ENCODE measurements around the gene GRIP1.

The GRIP1 gene

GRCh38 chr12:66426696-66427095, 252.2 kb downstream of the GRIP1 start:
- no peak for DNase-seq
- no peaks in the 10 kb centered on the region for H3K36me3 ChIP-seq (replicated peaks)
- no peaks in the 10 kb centered on the region for H3K27me3 ChIP-seq (replicated peaks)
- H3K27ac ChIP-seq, result no peak overlapping the region
- in situ Hi-C loops (cut with HindIII; ENCODE audit: low pct_ligation_motif_present, low sequenced_read_pairs), result no loop called here
- no peak overlapping the region for H3K4me3 ChIP-seq (ENCODE audit: low read depth, low read length)
- no peak for TF ChIP-seq CTCF (IDR thresholded peaks at IDR 0.05; ENCODE audit: low read depth, low read length, missing control alignments)

GRCh38 chr12:66423266-66423665, 255.6 kb downstream of the GRIP1 start:
- peak; percentile 1 for DNase-seq
- in situ Hi-C loops (cut with HindIII; ENCODE audit: low pct_ligation_motif_present, low sequenced_read_pairs), result no loop called here
- Histone ChIP-seq H3K27me3 (replicated peaks) (no peaks in the 10 kb centered on the region), H3K36me3 (replicated peaks) (no peaks in the 10 kb centered on the region), H3K27ac (no peak overlapping the region), H3K4me3 (ENCODE audit: low read depth, low read length) (no peak overlapping the region)
- no peak for TF ChIP-seq CTCF (IDR thresholded peaks at IDR 0.05; ENCODE audit: low read depth, low read length, missing control alignments)

GRCh38 chr12:66418908-66419307, 260.0 kb downstream of the GRIP1 start:
- Histone ChIP-seq H3K27me3 (replicated peaks) (no peaks in the 10 kb centered on the region), H3K27ac (no peak overlapping the region), H3K4me3 (ENCODE audit: low read depth, low read length) (no peak overlapping the region), H3K36me3 (replicated peaks) (no peaks in the 10 kb centered on the region)
- DNase-seq, result no peak
- TF ChIP-seq CTCF (IDR thresholded peaks at IDR 0.05; ENCODE audit: low read depth, low read length, missing control alignments), result no peak
- in situ Hi-C loops (cut with HindIII; ENCODE audit: low pct_ligation_motif_present, low sequenced_read_pairs), result no loop called here

- in situ Hi-C loops (cut with HindIII; ENCODE audit: low pct_ligation_motif_present, low sequenced_read_pairs), result no loop called here
Measured at GRCh38 chr12:66417217-66417616, 261.7 kb downstream of the GRIP1 start.

GRCh38 chr12:66409195-66409871, 269.5 kb downstream of the GRIP1 start:
- H3K4me3 ChIP-seq (ENCODE audit: low read depth, low read length), result no peak overlapping the region
- TF ChIP-seq CTCF (IDR thresholded peaks at IDR 0.05; ENCODE audit: low read depth, low read length, missing control alignments), result peak; percentile 78
- H3K36me3 ChIP-seq (replicated peaks), result no peaks in the 10 kb centered on the region
- H3K27ac ChIP-seq, result no peak overlapping the region
- peak; percentile 66 for DNase-seq
- in situ Hi-C loops (cut with HindIII; ENCODE audit: low pct_ligation_motif_present, low sequenced_read_pairs), result no loop called here
- H3K27me3 ChIP-seq (replicated peaks), result no peaks in the 10 kb centered on the region

More at GRCh38 chr12:66417217-66417616, 261.7 kb downstream of the GRIP1 start:
- Histone ChIP-seq H3K27ac (no peak overlapping the region), H3K27me3 (replicated peaks) (no peaks in the 10 kb centered on the region), H3K36me3 (replicated peaks) (no peaks in the 10 kb centered on the region), H3K4me3 (ENCODE audit: low read depth, low read length) (no peak overlapping the region)
- DNase-seq, result no peak
- TF ChIP-seq CTCF (IDR thresholded peaks at IDR 0.05; ENCODE audit: low read depth, low read length, missing control alignments), result no peak

GRCh38 chr12:66405395-66405794, 273.5 kb downstream of the GRIP1 start:
- H3K36me3 ChIP-seq (replicated peaks), result no peaks in the 10 kb centered on the region
- no peak overlapping the region for H3K4me3 ChIP-seq (ENCODE audit: low read depth, low read length)
- no peaks in the 10 kb centered on the region for H3K27me3 ChIP-seq (replicated peaks)
- no peak overlapping the region for H3K27ac ChIP-seq
- peak; percentile 38 for DNase-seq
- no peak for TF ChIP-seq CTCF (IDR thresholded peaks at IDR 0.05; ENCODE audit: low read depth, low read length, missing control alignments)
- in situ Hi-C loops (cut with HindIII; ENCODE audit: low pct_ligation_motif_present, low sequenced_read_pairs), result no loop called here
